GM06990 (cell line): ENCODE measurements around the gene SORCS3.

Experiments
- DNase-seq: peaks from one replicate; pipeline ENCODE4 v3.0.0-alpha.2; 2011; ENCODE audit not compliant: insufficient read length; ENCODE audit errors: extremely low read depth
- H3K27me3 ChIP-seq: replicated peaks from 2 replicates; pipeline ENCODE4 v1.6.0; 2011; ENCODE audit warnings: low read length; ENCODE audit not compliant: control insufficient read depth, insufficient read depth
- H3K36me3 ChIP-seq: 2 replicates; pipeline ENCODE4 v1.5.1; 2011; ENCODE audit warnings: low read length; ENCODE audit not compliant: control insufficient read depth, insufficient read depth
- H3K4me3 ChIP-seq: replicated peaks from 2 replicates; pipeline ENCODE4 v1.5.1; 2011; ENCODE audit warnings: low read depth, mild to moderate bottlenecking, control low read depth, low read length
- CTCF ChIP-seq: IDR thresholded peaks from 2 replicates; pipeline ENCODE4 v1.5.1; 2011; ENCODE audit warnings: low read length, control low read depth, mild to moderate bottlenecking, inconsistent platforms; ENCODE audit not compliant: insufficient read depth, poor library complexity, severe bottlenecking

Gene SORCS3

GRCh38 chr10:104993085-104993484 is 352.0 kb downstream of the SORCS3 start:
- Histone ChIP-seq H3K36me3 (no peaks in the 10 kb centered on the region), H3K4me3 (no peak overlapping the region), H3K27me3 (no peaks in the 10 kb centered on the region)
- no peak for TF ChIP-seq CTCF
- DNase-seq: no peak

- Histone ChIP-seq H3K4me3 (no peak overlapping the region), H3K36me3 (no peaks in the 10 kb centered on the region), H3K27me3 (no peaks in the 10 kb centered on the region)
- no peak for DNase-seq
- TF ChIP-seq CTCF: no peak
Measured at GRCh38 chr10:105001269-105001668, 360.2 kb downstream of the SORCS3 start.

- Histone ChIP-seq H3K4me3 (no peak overlapping the region), H3K36me3 (no peaks in the 10 kb centered on the region), H3K27me3 (no peaks in the 10 kb centered on the region)
- DNase-seq: no peak
- no peak for TF ChIP-seq CTCF
Measured at GRCh38 chr10:105010411-105011121, 369.5 kb downstream of the SORCS3 start.

- Histone ChIP-seq H3K36me3 (no peaks in the 10 kb centered on the region), H3K4me3 (no peak overlapping the region), H3K27me3 (no peaks in the 10 kb centered on the region)
- DNase-seq: no peak
- no peak for TF ChIP-seq CTCF
Measured at GRCh38 chr10:105017116-105017515, 376.0 kb downstream of the SORCS3 start.

- no peak for TF ChIP-seq CTCF
- Histone ChIP-seq H3K4me3 (no peak overlapping the region), H3K36me3 (no peaks in the 10 kb centered on the region)
Measured at GRCh38 chr10:105017691-105018090, 376.6 kb downstream of the SORCS3 start.

More at GRCh38 chr10:105017691-105018090, 376.6 kb downstream of the SORCS3 start:
- H3K27me3 ChIP-seq: no peaks in the 10 kb centered on the region
- DNase-seq: no peak
